ENCODE measurements around the gene SAP25.

Gene SAP25

DNA sequence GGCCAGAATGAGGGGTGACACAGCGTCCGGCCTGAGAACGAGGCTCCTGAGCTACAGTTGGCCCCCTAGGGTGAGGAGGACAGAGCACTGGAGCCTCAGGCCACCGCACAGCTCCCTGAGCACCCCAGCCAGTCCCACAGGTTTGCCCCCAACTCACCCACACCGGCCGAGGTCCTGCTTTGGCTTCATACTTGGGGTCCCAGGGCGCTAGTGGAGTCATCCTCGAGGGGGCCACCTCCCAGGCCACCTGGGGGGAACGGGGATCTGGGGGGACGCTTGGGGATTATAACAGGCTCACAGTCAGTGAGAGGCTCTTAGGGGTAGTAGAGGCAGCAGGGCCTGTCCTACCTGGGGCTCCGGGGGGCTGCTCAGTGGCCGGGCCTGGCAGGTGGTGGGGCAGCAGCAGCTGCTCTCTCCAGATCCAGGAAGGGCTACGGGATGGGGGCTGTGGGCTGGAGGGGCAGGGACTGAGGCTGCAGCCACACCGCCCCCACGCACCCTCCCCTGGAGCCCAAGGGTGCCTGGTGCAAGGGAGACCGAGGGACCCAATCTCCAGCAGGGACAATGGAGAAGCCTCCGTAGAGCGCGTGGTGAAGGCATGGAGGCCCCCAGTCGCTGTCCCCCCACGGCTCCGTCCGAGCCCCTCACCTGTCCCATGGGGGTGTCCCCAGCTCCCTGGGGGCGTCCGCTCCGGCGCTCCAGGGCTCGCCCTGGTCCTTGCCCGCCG lies 588 bp downstream of the SAP25 start:
- WGBS, 2 experiments (ENCODE audit: insufficient coverage in 2 of 2) = 94 to 95% methylated on average over 22 to 27 of the region's 30 CpGs

DNA sequence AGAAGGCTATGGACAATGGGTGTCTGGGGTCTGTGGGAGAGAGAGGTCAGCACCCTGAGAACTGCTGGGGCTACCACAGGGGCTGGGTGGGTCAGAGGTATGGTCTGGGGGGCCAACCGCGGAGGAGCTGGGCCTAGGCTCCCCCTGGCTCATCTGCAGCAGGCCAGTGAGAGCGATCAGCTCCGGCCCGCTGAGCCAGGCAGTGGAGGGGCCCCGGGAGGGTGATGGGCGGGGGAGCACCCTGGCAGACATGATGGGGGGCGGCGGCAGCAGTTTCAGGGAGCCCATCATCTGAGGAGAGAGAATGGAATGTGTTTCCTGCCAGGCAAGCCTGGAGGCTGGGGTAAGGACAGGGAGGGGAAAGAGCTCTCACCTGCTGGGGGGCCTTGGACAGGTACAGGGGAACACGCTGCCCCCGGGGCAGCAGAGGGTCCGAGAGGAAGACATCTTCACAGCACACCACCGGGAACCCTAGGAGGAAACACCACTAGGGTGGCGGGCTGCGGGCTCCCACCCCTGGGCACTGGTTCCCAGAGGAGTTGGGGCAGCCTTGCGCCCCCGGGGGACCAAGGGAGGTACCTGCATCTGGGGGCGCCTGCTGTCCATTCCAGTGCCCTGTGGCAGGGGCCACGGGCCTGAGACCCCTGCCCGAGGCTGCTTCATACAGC lies 1.3 kb downstream of the SAP25 start:
- WGBS, 2 experiments (ENCODE audit: insufficient coverage in 2 of 2) = 89 to 91% methylated on average over 17 to 20 of the region's 20 CpGs
- Histone ChIP-seq H3K9me3 (ENCODE audit: control insufficient read depth, low read length) (no peaks in the 10 kb centered on the region), H3K27ac (ENCODE audit: low read depth, low read length, severe bottlenecking) (no peak overlapping the region), H3K36me3 (ENCODE audit: control insufficient read depth, insufficient read depth, low read length) (peaks cover 37% of the 10 kb centered on the region), H3K4me3 (ENCODE audit: extremely low read depth, insufficient read depth, low read length, poor library complexity, severe bottlenecking) (no peak overlapping the region), H3K4me1 (ENCODE audit: control insufficient read depth, insufficient read depth, low read length, poor library complexity, severe bottlenecking) (peaks cover 22% of the 10 kb centered on the region)

More for the DNA sequence above, 588 bp downstream of the SAP25 start:
- Histone ChIP-seq H3K4me3 (ENCODE audit: extremely low read depth, insufficient read depth, low read length, poor library complexity, severe bottlenecking) (no peak overlapping the region), H3K4me1 (ENCODE audit: control insufficient read depth, insufficient read depth, low read length, poor library complexity, severe bottlenecking) (peaks cover 22% of the 10 kb centered on the region), H3K27ac (ENCODE audit: low read depth, low read length, severe bottlenecking) (no peak overlapping the region), H3K36me3 (ENCODE audit: control insufficient read depth, insufficient read depth, low read length) (peaks cover 44% of the 10 kb centered on the region), H3K9me3 (ENCODE audit: control insufficient read depth, low read length) (no peaks in the 10 kb centered on the region)

DNA sequence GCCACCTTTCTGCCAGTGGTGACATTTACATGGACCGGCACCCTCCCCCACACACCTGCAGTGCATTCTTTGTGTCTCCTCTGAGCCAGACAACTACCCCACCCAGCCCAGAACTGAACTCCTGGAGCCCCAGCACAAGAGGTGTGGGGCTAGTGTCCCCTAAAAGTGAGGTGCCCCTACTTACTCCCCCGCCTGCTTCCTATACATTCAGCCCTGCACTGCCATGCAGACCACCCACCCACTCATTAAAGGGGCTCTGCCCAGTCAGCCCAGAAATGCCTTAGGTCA lies 1.9 kb downstream of the SAP25 start:
- 83 to 96% methylated on average over 1 to 2 of the region's 2 CpGs for WGBS, 2 experiments (ENCODE audit: insufficient coverage in 2 of 2)
- H3K9me3 ChIP-seq (ENCODE audit: control insufficient read depth, low read length) = no peaks in the 10 kb centered on the region
- H3K4me3 ChIP-seq (ENCODE audit: extremely low read depth, insufficient read depth, low read length, poor library complexity, severe bottlenecking) = no peak overlapping the region
- peaks cover 22% of the 10 kb centered on the region for H3K4me1 ChIP-seq (ENCODE audit: control insufficient read depth, insufficient read depth, low read length, poor library complexity, severe bottlenecking)
- H3K36me3 ChIP-seq (ENCODE audit: control insufficient read depth, insufficient read depth, low read length) = peaks cover 35% of the 10 kb centered on the region
- H3K27ac ChIP-seq (ENCODE audit: low read depth, low read length, severe bottlenecking) = no peak overlapping the region

DNA sequence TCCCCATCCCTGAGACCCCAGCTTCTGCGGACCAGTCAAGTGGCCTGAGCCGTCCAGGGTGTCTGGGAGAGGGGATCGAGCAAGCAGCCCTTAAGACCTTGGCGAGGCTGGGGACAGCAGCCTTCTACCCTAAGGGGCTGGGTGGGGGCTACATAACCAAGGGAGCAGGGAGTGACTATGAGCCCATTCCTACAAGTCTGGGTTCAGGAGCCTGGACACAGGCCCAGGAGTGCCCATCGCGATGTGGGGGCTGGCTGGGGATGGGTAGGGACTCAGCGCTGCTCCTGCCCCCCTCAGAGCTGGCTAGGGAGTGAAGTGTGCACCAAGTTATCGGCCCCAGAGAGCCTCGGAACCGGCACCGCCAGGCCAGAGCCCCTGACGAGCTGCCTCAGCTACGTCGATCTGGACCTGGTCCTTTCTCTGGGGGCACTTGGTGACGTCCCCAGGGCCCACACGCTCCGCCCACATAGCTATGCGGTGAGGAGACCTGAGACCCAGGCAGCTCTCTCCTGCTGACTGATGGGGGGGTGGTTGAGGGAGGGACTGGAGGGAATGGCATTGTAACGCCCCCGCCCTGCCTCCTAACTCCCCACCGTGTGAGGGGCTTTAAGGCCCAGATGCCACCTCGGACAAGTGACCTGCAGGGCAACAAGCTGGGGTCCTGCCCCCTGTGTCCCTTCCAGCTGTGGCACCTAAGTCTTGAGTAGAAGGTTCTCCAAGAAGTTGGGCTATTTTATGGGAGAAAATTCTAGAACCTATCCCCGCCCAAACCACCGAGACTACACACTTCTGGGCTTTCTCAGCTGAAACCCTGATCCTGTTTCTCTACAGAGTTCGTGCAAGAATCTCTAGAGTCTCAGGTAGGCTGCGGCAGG lies 2.5 kb downstream of the SAP25 start:
- no peak overlapping the region for H3K27ac ChIP-seq (ENCODE audit: low read depth, low read length, severe bottlenecking)
- WGBS, 2 experiments (ENCODE audit: insufficient coverage in 2 of 2) = 63 to 76% methylated on average over 17 to 22 of the region's 26 CpGs

DNA sequence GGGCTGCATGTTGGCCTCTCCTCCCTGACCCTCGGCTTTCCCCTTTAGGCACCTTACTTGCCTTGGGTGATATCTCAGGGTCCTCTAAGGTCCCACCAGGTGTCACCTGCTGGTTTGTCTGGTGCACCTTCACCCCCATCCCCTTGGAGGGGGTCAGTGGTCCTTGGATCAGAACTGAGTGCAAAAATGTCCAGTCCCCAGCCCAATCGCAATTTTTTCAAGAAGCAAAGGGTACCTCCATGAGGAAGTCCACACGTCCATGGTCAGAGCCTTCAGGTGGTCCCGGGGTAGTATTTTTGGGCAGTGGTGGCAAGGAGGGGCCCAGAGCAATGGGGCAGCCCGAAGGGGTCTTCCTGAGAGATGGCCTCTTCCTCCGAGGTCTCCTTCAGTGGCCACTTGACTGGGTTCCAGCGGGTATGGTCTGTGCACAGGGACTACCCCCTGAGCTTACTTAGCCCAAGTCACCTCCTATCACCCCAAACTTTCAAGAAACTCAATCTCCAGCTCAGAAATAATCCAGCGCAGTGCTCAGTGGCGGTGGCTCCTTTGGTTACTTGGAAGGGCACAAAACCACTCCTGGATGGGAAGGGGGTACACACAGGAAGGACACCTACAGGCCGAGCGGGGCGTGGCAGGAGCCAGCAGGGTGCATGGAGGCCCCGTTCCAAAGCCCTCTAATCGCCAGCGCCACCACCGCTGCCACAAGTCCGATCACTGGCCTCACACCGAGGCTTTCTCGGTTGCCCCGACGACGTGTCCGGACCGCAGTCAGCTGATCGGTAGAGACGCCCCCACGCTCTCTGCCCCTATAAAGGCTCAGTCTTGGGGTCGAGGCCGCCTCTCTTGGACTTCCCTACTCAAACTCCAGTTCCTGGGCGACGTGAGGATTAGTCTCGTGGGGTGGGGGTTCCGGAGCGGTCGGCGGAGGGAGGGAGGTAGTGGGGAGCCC lies 4.5 kb downstream of the SAP25 start:
- Histone ChIP-seq H3K4me3 (ENCODE audit: extremely low read depth, insufficient read depth, low read length, poor library complexity, severe bottlenecking) (peak overlapping the region; percentile 30), H3K27ac (ENCODE audit: low read depth, low read length, severe bottlenecking) (no peak overlapping the region), H3K36me3 (ENCODE audit: control insufficient read depth, insufficient read depth, low read length) (peaks cover 14% of the 10 kb centered on the region), H3K9me3 (ENCODE audit: control insufficient read depth, low read length) (no peaks in the 10 kb centered on the region), H3K4me1 (ENCODE audit: control insufficient read depth, insufficient read depth, low read length, poor library complexity, severe bottlenecking) (peaks cover 22% of the 10 kb centered on the region)
- WGBS, 2 experiments (ENCODE audit: insufficient coverage in 2 of 2) = 24 to 33% methylated on average over 27 to 32 of the region's 36 CpGs

More for the DNA sequence above, 2.5 kb downstream of the SAP25 start:
- H3K9me3 ChIP-seq (ENCODE audit: control insufficient read depth, low read length) = no peaks in the 10 kb centered on the region
- peaks cover 30% of the 10 kb centered on the region for H3K36me3 ChIP-seq (ENCODE audit: control insufficient read depth, insufficient read depth, low read length)
- H3K4me3 ChIP-seq (ENCODE audit: extremely low read depth, insufficient read depth, low read length, poor library complexity, severe bottlenecking) = no peak overlapping the region
- H3K4me1 ChIP-seq (ENCODE audit: control insufficient read depth, insufficient read depth, low read length, poor library complexity, severe bottlenecking) = peaks cover 22% of the 10 kb centered on the region

DNA sequence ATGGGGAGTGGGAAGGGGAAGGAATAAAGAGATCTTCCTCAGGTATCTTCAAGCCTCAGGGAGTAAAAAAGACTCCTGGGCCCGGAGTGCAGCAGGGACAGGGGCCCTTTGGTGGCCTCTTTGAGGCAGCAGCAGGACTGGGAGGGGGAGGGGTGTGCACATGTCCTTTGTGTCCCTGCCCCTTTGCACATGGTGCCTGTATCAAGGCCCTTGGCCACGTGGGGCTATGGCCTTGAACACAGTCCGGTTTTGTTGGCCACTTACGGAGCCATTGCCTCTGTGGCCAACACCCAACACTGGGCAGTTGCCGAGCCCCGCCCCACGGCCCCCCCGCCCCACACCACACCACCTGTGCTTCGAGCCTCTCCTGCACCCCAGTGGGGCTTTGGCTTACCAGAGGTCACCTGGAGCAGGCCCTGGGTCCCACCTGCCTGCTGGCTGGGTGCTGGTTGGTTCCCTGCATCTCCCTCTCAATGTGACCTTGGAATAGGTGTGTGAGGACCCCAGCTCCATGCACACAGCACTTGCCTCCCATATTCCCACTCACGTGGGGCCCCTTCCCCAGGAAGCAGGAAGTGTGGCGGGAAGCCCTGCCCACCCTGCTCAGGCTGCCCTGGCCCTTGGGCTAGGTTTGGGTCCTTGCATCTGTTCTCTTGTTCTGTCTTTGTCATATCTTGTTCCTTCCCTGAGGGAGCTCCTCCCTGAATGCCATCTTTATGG lies 5.4 kb downstream of the SAP25 start:
- Histone ChIP-seq H3K9me3 (ENCODE audit: control insufficient read depth, low read length) (no peaks in the 10 kb centered on the region), H3K4me3 (ENCODE audit: extremely low read depth, insufficient read depth, low read length, poor library complexity, severe bottlenecking) (no peak overlapping the region), H3K27ac (ENCODE audit: low read depth, low read length, severe bottlenecking) (no peak overlapping the region), H3K4me1 (ENCODE audit: control insufficient read depth, insufficient read depth, low read length, poor library complexity, severe bottlenecking) (peaks cover 22% of the 10 kb centered on the region), H3K36me3 (ENCODE audit: control insufficient read depth, insufficient read depth, low read length) (peaks cover 10% of the 10 kb centered on the region)
- 81 to 86% methylated on average over 4 to 7 of the region's 11 CpGs for WGBS, 2 experiments (ENCODE audit: insufficient coverage in 2 of 2)

DNA sequence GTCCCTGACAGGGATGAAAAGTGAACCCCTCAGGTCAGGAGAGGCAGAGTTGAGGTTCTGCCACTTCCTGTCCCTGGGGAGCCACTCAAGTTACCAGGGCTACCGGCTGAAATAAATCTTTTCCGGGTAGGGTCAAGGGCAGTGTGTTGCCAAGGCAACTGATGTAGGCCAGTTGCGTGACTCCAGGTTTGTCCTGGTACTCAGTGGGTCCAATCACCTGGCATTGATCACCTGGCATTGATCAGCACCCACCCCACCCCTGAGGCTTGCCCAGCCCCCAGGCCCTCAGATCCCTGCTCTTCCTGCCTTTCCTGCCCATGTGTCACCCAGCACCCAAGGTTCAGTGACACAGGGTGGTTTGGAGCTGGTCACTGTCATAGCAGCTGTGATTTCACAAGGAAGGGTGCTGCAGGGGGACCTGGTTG lies 5.9 kb downstream of the SAP25 start:
- Histone ChIP-seq H3K4me3 (ENCODE audit: extremely low read depth, insufficient read depth, low read length, poor library complexity, severe bottlenecking) (no peak overlapping the region), H3K9me3 (ENCODE audit: control insufficient read depth, low read length) (no peaks in the 10 kb centered on the region), H3K36me3 (ENCODE audit: control insufficient read depth, insufficient read depth, low read length) (peaks cover 5% of the 10 kb centered on the region), H3K27ac (ENCODE audit: low read depth, low read length, severe bottlenecking) (no peak overlapping the region), H3K4me1 (ENCODE audit: control insufficient read depth, insufficient read depth, low read length, poor library complexity, severe bottlenecking) (peaks cover 22% of the 10 kb centered on the region)
- WGBS, 2 experiments (ENCODE audit: insufficient coverage in 2 of 2) = 72 to 80% methylated on average over 3 of the region's 3 CpGs

DNA sequence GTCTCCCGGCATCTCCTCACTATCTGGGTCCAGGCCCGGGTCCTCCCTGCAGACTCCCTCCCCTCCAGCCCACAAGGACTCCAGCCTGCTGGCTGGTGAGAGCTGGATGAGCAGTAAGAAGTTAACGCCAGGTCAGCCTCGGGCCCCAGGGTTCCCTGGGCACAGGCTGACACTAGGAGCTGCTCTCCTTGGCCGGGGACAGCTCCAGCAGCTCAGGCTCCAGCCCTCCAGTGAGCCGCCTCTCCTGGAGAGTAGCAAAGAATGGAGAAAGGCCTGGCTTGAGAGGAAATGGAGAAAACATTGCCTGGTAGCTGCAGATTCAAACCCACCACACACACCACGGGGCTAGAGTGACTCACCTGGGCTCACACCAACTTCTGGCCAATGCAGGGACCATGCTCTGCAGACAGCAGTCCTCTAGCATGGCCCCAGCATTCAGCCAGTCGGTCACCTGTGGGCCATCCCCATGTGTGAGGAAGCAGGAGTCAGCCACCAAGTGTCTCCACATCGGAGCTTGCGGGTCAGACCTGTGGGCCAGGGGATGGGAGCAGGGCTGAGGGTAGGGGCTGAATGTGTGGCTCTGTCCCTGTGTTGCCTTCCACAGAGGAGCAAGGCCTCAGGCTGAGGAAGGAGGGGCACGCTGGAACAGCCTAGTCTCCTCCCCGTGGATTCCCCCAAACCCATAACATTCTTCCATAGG lies 6.5 kb downstream of the SAP25 start:
- Histone ChIP-seq H3K27ac (ENCODE audit: low read depth, low read length, severe bottlenecking) (no peak overlapping the region), H3K4me3 (ENCODE audit: extremely low read depth, insufficient read depth, low read length, poor library complexity, severe bottlenecking) (no peak overlapping the region), H3K4me1 (ENCODE audit: control insufficient read depth, insufficient read depth, low read length, poor library complexity, severe bottlenecking) (peaks cover 18% of the 10 kb centered on the region), H3K9me3 (ENCODE audit: control insufficient read depth, low read length) (no peaks in the 10 kb centered on the region), H3K36me3 (ENCODE audit: control insufficient read depth, insufficient read depth, low read length) (peaks cover 8% of the 10 kb centered on the region)
- 75 to 80% methylated on average over 5 to 9 of the region's 12 CpGs for WGBS, 2 experiments (ENCODE audit: insufficient coverage in 2 of 2)

DNA sequence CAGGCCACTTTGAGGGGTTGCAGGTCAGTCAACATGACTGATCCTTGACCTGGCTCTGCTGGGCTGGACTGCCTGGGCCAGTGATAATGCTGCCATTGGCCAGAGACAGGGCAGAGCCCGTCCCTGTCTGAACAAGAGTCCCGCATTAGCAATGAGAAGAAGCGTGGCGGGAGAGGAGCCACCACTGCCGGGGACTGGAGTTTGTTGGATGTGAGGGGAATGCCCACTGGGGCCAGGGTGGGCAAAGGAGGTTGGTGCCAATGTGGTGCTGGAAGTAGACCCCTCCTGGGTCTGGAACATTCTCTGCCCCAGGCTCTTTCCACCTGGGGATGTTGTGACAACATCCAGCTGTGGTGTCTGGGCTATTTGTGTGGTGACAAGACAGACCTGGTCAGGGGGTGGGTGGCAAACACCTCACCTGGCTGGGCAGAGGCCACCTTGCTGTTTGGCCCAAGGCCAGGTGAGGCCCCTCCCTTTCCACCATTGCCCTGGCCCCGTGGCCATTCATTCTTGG lies 7.6 kb downstream of the SAP25 start:
- Histone ChIP-seq H3K4me3 (ENCODE audit: extremely low read depth, insufficient read depth, low read length, poor library complexity, severe bottlenecking) (no peak overlapping the region), H3K27ac (ENCODE audit: low read depth, low read length, severe bottlenecking) (no peak overlapping the region), H3K4me1 (ENCODE audit: control insufficient read depth, insufficient read depth, low read length, poor library complexity, severe bottlenecking) (peaks cover 7% of the 10 kb centered on the region), H3K9me3 (ENCODE audit: control insufficient read depth, low read length) (no peaks in the 10 kb centered on the region), H3K36me3 (ENCODE audit: control insufficient read depth, insufficient read depth, low read length) (peaks cover 11% of the 10 kb centered on the region)
- 98 to 100% methylated on average over 3 to 5 of the region's 6 CpGs for WGBS, 2 experiments (ENCODE audit: insufficient coverage in 2 of 2)

All from mesodermal cell (in vitro differentiated cells).